HepG2 (cell line): Measurements from ENCODE around the gene SEC62. TPM values are rescaled to one million over a fixed set of nuclear protein-coding genes. Genes with fewer than 3 reads are reported as not detected.
A peak's percentile ranks its signal among the peaks of the same experiment; 100 is the strongest.

ENCODE experiments used
- CBX1 ChIP-seq: IDR thresholded peaks from one replicate; pipeline ENCODE4 v1.6.1; 2016; ENCODE audit warnings: antibody characterized with exemption, low read depth
- DNMT1 ChIP-seq: sonication (generic); formaldehyde crosslinking; IDR thresholded peaks from 2 replicates; pipeline ENCODE4 v1.5.1; 2020; ENCODE audit warnings: mild to moderate bottlenecking, missing genetic modification reagents
- FOXA1 ChIP-seq, 2 experiments: fragments of 450-650 bp in 1 of 2; sonication (generic) in 1 of 2; formaldehyde crosslinking in 1 of 2; IDR thresholded peaks; 2 replicates each; pipeline versions ENCODE4 v1.4.0 to v1.6.1; 2016 to 2020; ENCODE audit warnings: missing genetic modification reagents in 1 of 2
- FOXK2 ChIP-seq: fragments of 450-650 bp; IDR thresholded peaks from 2 replicates; pipeline ENCODE4 v1.6.1; 2016
- GABPA ChIP-seq, 2 experiments: IDR thresholded peaks; 2 replicates each; pipeline ENCODE4 v1.6.1; 2011 to 2016; ENCODE audit warnings: low read depth in 2 of 2, low read length in 1 of 2, missing biosample characterization in 1 of 2, missing genetic modification characterization in 1 of 2
- KDM2A ChIP-seq: sonication (generic); formaldehyde crosslinking; IDR thresholded peaks from 2 replicates; pipeline ENCODE4 v1.4.0; 2020; ENCODE audit warnings: low read depth, missing genetic modification reagents, borderline replicate concordance
- POGZ ChIP-seq: sonication (generic); formaldehyde crosslinking; IDR thresholded peaks from 2 replicates; pipeline ENCODE4 v1.4.0; 2020; ENCODE audit warnings: mild to moderate bottlenecking, missing genetic modification reagents
- POLR2AphosphoS5 ChIP-seq: IDR thresholded peaks from 2 replicates; pipeline ENCODE4 v1.6.1; 2012; ENCODE audit warnings: low read depth, low read length
- ZBTB3 ChIP-seq: sonication (generic); formaldehyde crosslinking; IDR thresholded peaks from 2 replicates; pipeline ENCODE4 v1.4.0; 2020; ENCODE audit warnings: low read depth, mild to moderate bottlenecking, moderate library complexity, missing genetic modification reagents, borderline replicate concordance
- ZGPAT ChIP-seq: IDR thresholded peaks from 2 replicates; pipeline ENCODE4 v1.6.1; 2016; ENCODE audit warnings: mild to moderate bottlenecking
- ZMYM3 ChIP-seq: sonication (generic); formaldehyde crosslinking; IDR thresholded peaks from 2 replicates; pipeline ENCODE4 v1.5.1; 2020; ENCODE audit warnings: mild to moderate bottlenecking, missing genetic modification reagents
- ZNF326 ChIP-seq: sonication (generic); formaldehyde crosslinking; IDR thresholded peaks from 2 replicates; pipeline ENCODE4 v1.4.0; 2020; ENCODE audit warnings: missing genetic modification reagents, borderline replicate concordance
- ZNF569 ChIP-seq: sonication (generic); formaldehyde crosslinking; IDR thresholded peaks from 2 replicates; pipeline ENCODE4 v1.5.0; 2020; ENCODE audit warnings: mild to moderate bottlenecking, missing genetic modification reagents, moderate library complexity, borderline replicate concordance
- ZNF646 ChIP-seq: sonication (generic); formaldehyde crosslinking; IDR thresholded peaks from 2 replicates; pipeline ENCODE4 v1.9.0; 2021; ENCODE audit warnings: mild to moderate bottlenecking, missing genetic modification reagents
- ZNF672 ChIP-seq: sonication (generic); formaldehyde crosslinking; IDR thresholded peaks from 2 replicates; pipeline ENCODE4 v1.8.1; 2022; ENCODE audit warnings: missing genetic modification reagents
- ZNF780A ChIP-seq: sonication (generic); formaldehyde crosslinking; IDR thresholded peaks from 2 replicates; pipeline ENCODE4 v1.8.0; 2022; ENCODE audit warnings: mild to moderate bottlenecking, missing genetic modification reagents, moderate library complexity
- polyA plus RNA-seq, 8 experiments: library from polyadenylated mRNA; depleted of rRNA in 3 of 8; stranded (reverse) in 7 of 8; unstranded in 1 of 8; fragments of >200 nt; fragmentation: Illumina TruSeq in 4 of 8; extraction: Trizol in 4 of 8; gene quantifications; 2 replicates each; pipeline versions ENCODE4 v1.2.1 to v1.2.3, GENCODE V29; 2011 to 2016; ENCODE audit warnings: low read depth in 4 of 8, missing spikeins in 1 of 8, mixed read lengths in 1 of 8; ENCODE audit not compliant: insufficient read depth in 1 of 8
- total RNA-seq, 5 experiments: library from RNA; depleted of rRNA; stranded (reverse); fragments of >200 nt; fragmentation: Illumina TruSeq; extraction: Trizol; gene quantifications; 2 replicates each; pipeline ENCODE4 v1.2.3, GENCODE V29; 2016; ENCODE audit warnings: low read depth in 1 of 5
- TF ChIP-seq, protein P1 (sequence below): sonication (generic); formaldehyde crosslinking; IDR thresholded peaks from 2 replicates; pipeline ENCODE4 v1.4.0; 2020; ENCODE audit warnings: missing genetic modification reagents
- TF ChIP-seq, protein P2 (sequence below): sonication (generic); formaldehyde crosslinking; IDR thresholded peaks from 2 replicates; pipeline ENCODE4 v1.5.0; 2020; ENCODE audit warnings: mild to moderate bottlenecking, missing genetic modification reagents, borderline replicate concordance

The SEC62 gene
- total and polyA plus RNA-seq, 2 of the 13 experiments (the other 11 are each of a cell fraction or from before 2014, with no cell fraction given), result 54.0 to 68.7 TPM

- TF ChIP-seq ZNF780A (CRISPR knock-in tag) (0 out of 2 replicates have a peak, but pooled peaks have one; percentile 19), POLR2AphosphoS5 (peak; percentile 93), CBX1 (no peak), GABPA (IDR thresholded peaks at IDR 0.05; ENCODE audit: low read depth, low read length) (no peak), GABPA (CRISPR knock-in tag; IDR thresholded peaks at IDR 0.05; ENCODE audit: low read depth) (peak; percentile 49; the same call in 1 of the 2 replicates), ZBTB3 (CRISPR knock-in tag) (no peak), DNMT1 (no peak), ZMYM3 (CRISPR knock-in tag) (no peak), KDM2A (CRISPR knock-in tag) (peak; percentile 94), ZGPAT (CRISPR knock-in tag) (peak; percentile 92), POGZ (peak; percentile 99), FOXA1 (IDR thresholded peaks at IDR 0.05) (no peak), FOXA1 (CRISPR knock-in tag; IDR thresholded peaks at IDR 0.05) (no peak; the same call in 1 of the 2 replicates), ZNF326 (CRISPR knock-in tag) (no peak), ZNF672 (no peak), FOXK2 (no peak), ZNF646 (CRISPR knock-in tag) (peak; percentile 12; the same call in 1 of the 2 replicates), ZNF569 (CRISPR knock-in tag) (no peak)
- TF ChIP-seq, protein P1, sequence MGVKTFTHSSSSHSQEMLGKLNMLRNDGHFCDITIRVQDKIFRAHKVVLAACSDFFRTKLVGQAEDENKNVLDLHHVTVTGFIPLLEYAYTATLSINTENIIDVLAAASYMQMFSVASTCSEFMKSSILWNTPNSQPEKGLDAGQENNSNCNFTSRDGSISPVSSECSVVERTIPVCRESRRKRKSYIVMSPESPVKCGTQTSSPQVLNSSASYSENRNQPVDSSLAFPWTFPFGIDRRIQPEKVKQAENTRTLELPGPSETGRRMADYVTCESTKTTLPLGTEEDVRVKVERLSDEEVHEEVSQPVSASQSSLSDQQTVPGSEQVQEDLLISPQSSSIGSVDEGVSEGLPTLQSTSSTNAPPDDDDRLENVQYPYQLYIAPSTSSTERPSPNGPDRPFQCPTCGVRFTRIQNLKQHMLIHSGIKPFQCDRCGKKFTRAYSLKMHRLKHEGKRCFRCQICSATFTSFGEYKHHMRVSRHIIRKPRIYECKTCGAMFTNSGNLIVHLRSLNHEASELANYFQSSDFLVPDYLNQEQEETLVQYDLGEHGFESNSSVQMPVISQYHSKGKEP (CRISPR knock-in tag), result 0 out of 2 replicates have a peak, but pooled peaks have one; percentile 28
- TF ChIP-seq, protein P2, sequence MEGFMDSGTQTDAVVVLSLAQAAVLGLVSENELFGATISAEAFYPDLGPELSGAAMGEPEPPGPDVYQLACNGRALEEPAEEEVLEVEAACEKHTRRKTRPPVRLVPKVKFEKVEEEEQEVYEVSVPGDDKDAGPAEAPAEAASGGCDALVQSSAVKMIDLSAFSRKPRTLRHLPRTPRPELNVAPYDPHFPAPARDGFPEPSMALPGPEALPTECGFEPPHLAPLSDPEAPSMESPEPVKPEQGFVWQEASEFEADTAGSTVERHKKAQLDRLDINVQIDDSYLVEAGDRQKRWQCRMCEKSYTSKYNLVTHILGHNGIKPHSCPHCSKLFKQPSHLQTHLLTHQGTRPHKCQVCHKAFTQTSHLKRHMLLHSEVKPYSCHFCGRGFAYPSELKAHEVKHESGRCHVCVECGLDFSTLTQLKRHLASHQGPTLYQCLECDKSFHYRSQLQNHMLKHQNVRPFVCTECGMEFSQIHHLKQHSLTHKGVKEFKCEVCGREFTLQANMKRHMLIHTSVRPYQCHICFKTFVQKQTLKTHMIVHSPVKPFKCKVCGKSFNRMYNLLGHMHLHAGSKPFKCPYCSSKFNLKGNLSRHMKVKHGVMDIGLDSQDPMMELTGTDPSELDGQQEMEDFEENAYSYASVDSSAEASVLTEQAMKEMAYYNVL (CRISPR knock-in tag), result no peak
Measured at GRCh38 chr3:169966428-169966950, at the start of gene SEC62 (continued).
